ENCODE results near the gene MYO5A. TPM values are rescaled to one million over a fixed set of nuclear protein-coding genes. Genes with fewer than 3 reads are reported as not detected.

Gene MYO5A
- total and polyA plus RNA-seq, 2 donors (not counting 3 experiments of a cell fraction or from before 2014, with no cell fraction given), result 31.9 to 91.9 TPM

GRCh38 chr15:52317022-52317421, 211.7 kb downstream of the MYO5A start:
- ChIA-PET POLR2A (no interaction called here), CTCF (no interaction called here)
- dilution Hi-C loops (cut with MboI; ENCODE audit: extremely low pct_ligation_motif_present, low sequenced_read_pairs), result no loop called here
- Histone ChIP-seq H3K4me1 (ENCODE audit: control insufficient read depth, extremely low read depth, insufficient read depth, low read length) (no peaks in the 10 kb centered on the region), H3K79me2 (ENCODE audit: control insufficient read depth, insufficient read depth, low read length) (no peaks in the 10 kb centered on the region), H3K9me1 (replicated peaks; ENCODE audit: control insufficient read depth, extremely low read depth, insufficient read depth, low read length) (no peaks in the 10 kb centered on the region), H3K9me3 (replicated peaks; ENCODE audit: control insufficient read depth, insufficient read depth, low read length) (no peaks in the 10 kb centered on the region), H3K4me2 (ENCODE audit: insufficient read depth, low read length) (no peak overlapping the region), H3K9ac (replicated peaks; ENCODE audit: extremely low read depth, insufficient read depth, low read length) (no peak overlapping the region), H3K36me3 (ENCODE audit: control insufficient read depth in 2 of 2, extremely low read depth in 1 of 2, insufficient read depth in 2 of 2, low read length in 2 of 2) (peaks cover 20 to 22% of the 10 kb centered on the region in 2 experiments), H4K20me1 (replicated peaks; ENCODE audit: control insufficient read depth, extremely low read depth, insufficient read depth, low read length) (no peaks in the 10 kb centered on the region), H3K4me3 (replicated peaks in 1 of 3; ENCODE audit: insufficient read depth in 1 of 3, low read depth in 1 of 3, low read length in 3 of 3) (no peak overlapping the region), H3K27me3 (ENCODE audit: control insufficient read depth in 2 of 2, insufficient read depth in 2 of 2, low read length in 2 of 2) (no peaks in the 10 kb centered on the region), H2AFZ (ENCODE audit: low read depth, low read length) (no peak overlapping the region), H3K27ac (ENCODE audit: insufficient read depth, low read depth, low read length) (no peak overlapping the region)
- DNase-seq (ENCODE audit: low read depth, low spot score) (no peak), FAIRE-seq (no peak)
- no TSS peak for BruUV-seq (replicated peaks)
- intact Hi-C loops (cut with micrococcal nuclease), result no loop called here
- TF ChIP-seq POLR2A (IDR thresholded peaks at IDR 0.05; ENCODE audit: low read depth, low read length) (no peak), CTCF (IDR thresholded peaks at IDR 0.05; ENCODE audit: extremely low read depth in 1 of 2, insufficient read depth in 1 of 2, low read depth in 1 of 2, low read length in 2 of 2) (no peak), POLR2AphosphoS5 (IDR thresholded peaks at IDR 0.05; ENCODE audit: insufficient read depth, low read depth, low read length) (no peak), MYC (IDR thresholded peaks at IDR 0.05; ENCODE audit: low read depth, low read length) (no peak), EZH2 (IDR thresholded peaks at IDR 0.05; ENCODE audit: borderline replicate concordance, low read depth, low read length, severe bottlenecking) (no peak), FOS (IDR thresholded peaks at IDR 0.05; ENCODE audit: borderline replicate concordance, insufficient read depth, low read length) (no peak), MAX (IDR thresholded peaks at IDR 0.05; ENCODE audit: insufficient read depth, insufficient read length) (no peak)

Data from endothelial cell of umbilical vein (primary cell).